Mesenchymal stem cell (in vitro differentiated cells and primary cell): ENCODE results near the gene MAP3K4.

Experiments
- DNase-seq: peaks from one replicate; pipeline ENCODE4 v3.0.0-alpha.2; 2013
- H2AFZ ChIP-seq: one replicate; pipeline ENCODE4 v1.6.1; 2013; ENCODE audit warnings: low read depth, mild to moderate bottlenecking, control low read depth, inconsistent platforms, low read length, moderate library complexity
- H2AK5ac ChIP-seq: 2 replicates; pipeline ENCODE4 v1.6.1; 2013; ENCODE audit warnings: low read length, moderate library complexity, mild to moderate bottlenecking, inconsistent platforms; ENCODE audit not compliant: severe bottlenecking
- H2BK120ac ChIP-seq: one replicate; pipeline ENCODE4 v1.6.1; 2013; ENCODE audit warnings: low read depth, mild to moderate bottlenecking, inconsistent platforms, low read length, moderate library complexity
- H2BK12ac ChIP-seq, 2 experiments: one replicate each; pipeline ENCODE4 v1.6.1; 2013; ENCODE audit warnings: inconsistent platforms in 2 of 2, low read length in 2 of 2, mild to moderate bottlenecking in 2 of 2, moderate library complexity in 2 of 2, control low read depth in 1 of 2
- H2BK15ac ChIP-seq: one replicate; pipeline ENCODE4 v1.6.1; 2013; ENCODE audit warnings: mild to moderate bottlenecking, low read depth, inconsistent platforms; ENCODE audit not compliant: poor library complexity, severe bottlenecking
- H2BK5ac ChIP-seq: 2 replicates; pipeline ENCODE4 v1.6.1; 2013; ENCODE audit warnings: low read depth, mild to moderate bottlenecking, low read length, control low read depth, inconsistent platforms; ENCODE audit not compliant: poor library complexity, severe bottlenecking
- H3K14ac ChIP-seq, 2 experiments: one replicate each; pipeline ENCODE4 v1.6.1; 2013; ENCODE audit warnings: inconsistent platforms in 2 of 2, low read length in 2 of 2, control low read depth in 1 of 2, mild to moderate bottlenecking in 1 of 2, moderate library complexity in 1 of 2
- H3K18ac ChIP-seq, 2 experiments: one replicate each; pipeline ENCODE4 v1.6.1; 2013; ENCODE audit warnings: inconsistent platforms in 2 of 2, low read length in 2 of 2, control low read depth in 1 of 2, low read depth in 1 of 2, mild to moderate bottlenecking in 1 of 2
- H3K23ac ChIP-seq, 2 experiments: one replicate each; pipeline ENCODE4 v1.6.1; 2013; ENCODE audit warnings: inconsistent platforms in 2 of 2, low read length in 2 of 2, mild to moderate bottlenecking in 2 of 2, moderate library complexity in 2 of 2, control low read depth in 1 of 2
- H3K27ac ChIP-seq: 2 replicates; pipeline ENCODE4 v1.5.1; 2013; ENCODE audit warnings: mild to moderate bottlenecking, moderate library complexity, low read length, control low read depth, inconsistent platforms; ENCODE audit not compliant: poor library complexity, severe bottlenecking
- H3K27me3 ChIP-seq, 2 experiments: 2 replicates each; pipeline versions ENCODE4 v1.6.1 to v1.7.0; 2013; ENCODE audit warnings: low read length in 2 of 2, mild to moderate bottlenecking in 2 of 2, moderate library complexity in 2 of 2, control low read depth in 1 of 2, inconsistent platforms in 1 of 2; ENCODE audit not compliant: control insufficient read depth in 1 of 2, insufficient read depth in 1 of 2
- H3K36me3 ChIP-seq, 2 experiments: 2 replicates each; pipeline versions ENCODE4 v1.6.1 to v1.7.0; 2013; ENCODE audit warnings: low read length in 2 of 2, control low read depth in 1 of 2, inconsistent platforms in 1 of 2, low read depth in 1 of 2, mild to moderate bottlenecking in 1 of 2; ENCODE audit not compliant: insufficient read depth in 2 of 2, control insufficient read depth in 1 of 2
- H3K4ac ChIP-seq, 2 experiments: one replicate each; pipeline ENCODE4 v1.6.1; 2013; ENCODE audit warnings: inconsistent platforms in 2 of 2, low read length in 2 of 2, mild to moderate bottlenecking in 2 of 2, moderate library complexity in 2 of 2, control low read depth in 1 of 2, low read depth in 1 of 2
- H3K4me1 ChIP-seq: 2 replicates; pipeline ENCODE4 v1.6.1; 2013; ENCODE audit warnings: low read depth, low read length, control low read depth; ENCODE audit not compliant: control insufficient read depth, insufficient read depth
- H3K4me2 ChIP-seq: 2 replicates; pipeline ENCODE4 v1.6.1; 2013; ENCODE audit warnings: low read length, mild to moderate bottlenecking, inconsistent platforms; ENCODE audit not compliant: poor library complexity, severe bottlenecking
- H3K4me3 ChIP-seq, 2 experiments: 2 replicates each; pipeline versions ENCODE4 v1.5.1 to v1.7.0; 2013; ENCODE audit warnings: low read length in 2 of 2, mild to moderate bottlenecking in 2 of 2, control low read depth in 1 of 2, low read depth in 1 of 2; ENCODE audit not compliant: insufficient read depth in 1 of 2
- H3K79me1 ChIP-seq: replicated peaks from 2 replicates; pipeline ENCODE4 v1.6.1; 2013; ENCODE audit warnings: mild to moderate bottlenecking, control low read depth, low read length, inconsistent platforms; ENCODE audit not compliant: poor library complexity, severe bottlenecking
- H3K9ac ChIP-seq: 2 replicates; pipeline ENCODE4 v1.7.0; 2013; ENCODE audit warnings: mild to moderate bottlenecking, low read length, moderate library complexity
- H3K9me3 ChIP-seq: 2 replicates; pipeline ENCODE4 v1.7.0; 2013; ENCODE audit warnings: mild to moderate bottlenecking, low read length; ENCODE audit not compliant: control insufficient read depth
- H4K8ac ChIP-seq: one replicate; pipeline ENCODE4 v1.6.1; 2013; ENCODE audit warnings: inconsistent platforms, mild to moderate bottlenecking, low read length, moderate library complexity
- H4K91ac ChIP-seq: one replicate; pipeline ENCODE4 v1.6.1; 2013; ENCODE audit warnings: mild to moderate bottlenecking, low read length, inconsistent platforms
- WGBS: methylation state at CpG from one replicate; pipeline ENCODE4 v1.1.7; 2013; ENCODE audit warnings: mixed read lengths; 5-methylcytosine and 5-hydroxymethylcytosine counted together

MAP3K4 gene

DNA sequence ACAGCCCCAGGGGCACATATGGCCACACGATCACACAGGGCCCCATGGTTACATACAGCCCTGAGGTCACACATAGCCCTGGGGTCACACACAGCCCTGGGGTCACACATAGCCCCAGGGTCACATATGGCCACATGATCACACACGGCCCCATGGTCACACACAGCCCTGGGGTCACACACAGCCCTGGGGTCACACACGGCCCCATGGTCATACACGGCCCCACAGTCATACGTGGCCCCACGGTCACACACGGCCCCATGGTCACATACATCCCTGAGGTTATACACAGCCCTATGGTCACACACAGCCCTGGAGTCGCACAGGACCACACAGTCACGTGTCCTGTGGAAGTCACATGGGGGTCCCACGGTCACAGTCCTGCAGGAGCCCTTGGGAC lies 162.2 kb downstream of the MAP3K4 start:
- H3K9me3 ChIP-seq, result no peaks in the 10 kb centered on the region
- H3K4me1 ChIP-seq, result peaks cover 10% of the 10 kb centered on the region
- H3K4ac ChIP-seq, result no peak overlapping the region
- H3K4me3 ChIP-seq, result no peak overlapping the region
- no peak overlapping the region for H2BK5ac ChIP-seq
- H3K27ac ChIP-seq, result no peak overlapping the region
- WGBS, result 98% methylated on average over 10 of the region's 10 CpGs
- no peak overlapping the region for H2AFZ ChIP-seq
- peaks cover 16 to 57% of the 10 kb centered on the region in 2 experiments for H3K36me3 ChIP-seq
- no peak overlapping the region for H2BK15ac ChIP-seq
- peak overlapping the region in 1 of 2 experiments; percentile 11 for H3K18ac ChIP-seq
- H3K9ac ChIP-seq, result no peak overlapping the region
- no peaks in the 10 kb centered on the region for H3K27me3 ChIP-seq
- H2BK12ac ChIP-seq, result no peak overlapping the region
- no peak overlapping the region for H2BK120ac ChIP-seq
- H2AK5ac ChIP-seq, result no peak overlapping the region
- no peak overlapping the region for H3K14ac ChIP-seq
- no peak overlapping the region for H4K91ac ChIP-seq
- peaks cover 31% of the 10 kb centered on the region for H3K79me1 ChIP-seq
- no peak overlapping the region for H3K4me2 ChIP-seq
- no peak overlapping the region for H3K23ac ChIP-seq
- no peak for DNase-seq
- H4K8ac ChIP-seq, result no peak overlapping the region

DNA sequence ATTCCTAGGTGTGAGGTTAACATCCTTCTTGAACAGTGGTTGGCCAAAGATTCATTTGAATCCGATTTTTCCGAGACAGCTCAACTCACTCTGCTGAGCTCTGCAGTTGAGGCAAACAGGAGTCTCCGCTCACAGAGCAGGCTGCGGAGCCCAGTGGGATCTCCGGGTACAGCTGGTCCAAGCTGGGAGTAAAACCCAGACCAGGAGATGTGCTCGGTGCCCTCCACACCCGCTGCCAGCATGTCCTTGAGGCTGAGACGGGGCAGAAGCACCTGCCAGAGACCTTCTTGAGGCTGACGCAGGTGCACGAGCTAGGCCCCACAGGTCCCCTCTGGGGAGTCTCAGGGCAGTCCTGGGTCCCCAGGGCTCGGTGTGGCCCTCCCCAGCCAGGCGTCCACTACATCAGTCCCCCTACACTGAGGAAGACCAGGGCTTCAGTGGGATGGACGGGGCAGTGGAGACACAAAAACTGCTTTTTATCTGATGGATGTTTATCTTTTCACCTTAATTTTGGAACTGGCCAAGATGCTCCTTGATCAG lies 163.3 kb downstream of the MAP3K4 start:
- Histone ChIP-seq H2BK120ac (no peak overlapping the region), H4K8ac (no peak overlapping the region), H2BK15ac (no peak overlapping the region), H3K23ac (no peak overlapping the region), H3K27ac (no peak overlapping the region), H3K79me1 (peaks cover 34% of the 10 kb centered on the region), H3K4me1 (peaks cover 10% of the 10 kb centered on the region), H4K91ac (no peak overlapping the region), H2AK5ac (no peak overlapping the region), H3K27me3 (no peaks in the 10 kb centered on the region), H2BK12ac (no peak overlapping the region), H3K4me3 (no peak overlapping the region), H3K36me3 (peaks cover 13 to 57% of the 10 kb centered on the region in 2 experiments), H3K18ac (no peak overlapping the region), H3K4ac (no peak overlapping the region), H3K14ac (no peak overlapping the region), H3K9ac (no peak overlapping the region), H2AFZ (no peak overlapping the region), H3K4me2 (no peak overlapping the region), H3K9me3 (no peaks in the 10 kb centered on the region), H2BK5ac (no peak overlapping the region)
- 97% methylated on average over 11 of the region's 13 CpGs for whole genome bisulfite sequencing
- DNase-seq, result no peak

DNA sequence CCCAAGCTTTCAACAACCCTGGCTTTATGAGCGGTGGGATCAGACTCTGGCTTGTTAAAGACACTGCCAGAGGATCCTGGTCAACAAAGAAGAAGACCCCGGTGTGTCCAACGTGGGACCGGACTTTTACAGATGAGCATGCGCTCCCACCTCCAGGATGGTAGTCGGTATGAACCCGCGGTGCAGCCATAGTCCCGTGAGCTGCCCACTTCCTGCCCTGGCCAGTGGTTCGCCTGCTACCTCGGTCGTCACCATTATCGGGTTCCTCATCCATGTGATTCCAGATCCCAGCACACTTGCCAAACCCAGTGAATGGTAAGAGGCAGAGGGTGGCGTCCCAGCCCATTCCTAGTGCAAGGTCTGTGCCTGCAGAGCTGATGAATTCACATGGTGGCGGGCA lies 169.6 kb downstream of the MAP3K4 start:
- Histone ChIP-seq H3K9me3 (no peaks in the 10 kb centered on the region), H2AK5ac (no peak overlapping the region), H2BK15ac (no peak overlapping the region), H2BK120ac (no peak overlapping the region), H3K14ac (no peak overlapping the region), H2BK5ac (no peak overlapping the region), H3K18ac (no peak overlapping the region), H2AFZ (no peak overlapping the region), H3K79me1 (peaks cover 14% of the 10 kb centered on the region), H4K91ac (no peak overlapping the region), H3K23ac (no peak overlapping the region), H3K27me3 (no peaks in the 10 kb centered on the region), H2BK12ac (no peak overlapping the region), H3K27ac (no peak overlapping the region), H3K4me3 (no peak overlapping the region), H3K4ac (no peak overlapping the region), H4K8ac (no peak overlapping the region), H3K9ac (no peak overlapping the region), H3K36me3 (peaks cover 34 to 40% of the 10 kb centered on the region in 2 experiments), H3K4me2 (no peak overlapping the region), H3K4me1 (peaks cover 24% of the 10 kb centered on the region)
- no peak for DNase-seq
- 97% methylated on average over 15 of the region's 15 CpGs for WGBS

DNA sequence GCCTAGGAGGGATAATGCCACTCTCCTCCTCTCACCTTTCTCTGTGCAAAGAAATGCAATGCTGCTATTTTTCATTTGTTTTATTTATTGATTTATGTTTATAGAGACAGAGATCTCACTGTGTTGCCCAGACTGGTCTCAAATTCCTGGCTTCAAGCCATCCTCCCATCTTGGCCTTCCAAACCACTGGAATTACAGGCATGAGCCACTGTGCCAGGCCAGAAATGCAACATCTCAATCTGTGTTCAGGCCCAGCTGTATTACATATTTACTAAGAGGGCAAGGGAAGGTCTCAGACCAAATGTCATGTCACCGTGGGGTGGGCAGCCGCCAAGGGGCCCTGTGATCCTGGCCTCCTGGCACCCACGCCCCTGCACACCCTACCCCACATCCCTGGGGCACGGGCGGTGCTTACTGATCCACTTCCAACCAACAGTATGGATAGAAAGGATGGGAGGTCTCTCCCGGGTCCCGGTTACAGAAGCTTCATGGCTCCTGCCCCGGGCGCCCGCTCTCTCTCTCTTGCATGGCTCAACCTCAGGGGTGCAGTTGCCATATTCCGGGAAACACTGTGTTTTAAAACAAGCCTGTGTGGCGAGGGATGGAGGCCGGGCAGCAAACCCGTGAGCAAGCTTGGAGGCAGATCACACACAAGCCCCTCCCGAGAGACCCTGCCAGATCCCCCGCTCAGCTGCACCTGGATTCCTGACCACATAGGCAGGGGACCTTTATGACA lies 170.5 kb downstream of the MAP3K4 start:
- Histone ChIP-seq H3K27me3 (no peaks in the 10 kb centered on the region), H2BK12ac (no peak overlapping the region), H3K9ac (no peak overlapping the region), H3K79me1 (peaks cover 20% of the 10 kb centered on the region), H3K4me2 (no peak overlapping the region), H3K4ac (no peak overlapping the region), H2BK5ac (no peak overlapping the region), H3K4me3 (no peak overlapping the region), H3K18ac (peak overlapping the region in 1 of 2 experiments; percentile 11), H2BK15ac (no peak overlapping the region), H3K14ac (no peak overlapping the region), H3K4me1 (peaks cover 26% of the 10 kb centered on the region), H2AK5ac (no peak overlapping the region), H4K91ac (peak overlapping the region; percentile 60), H3K36me3 (peaks cover 36 to 41% of the 10 kb centered on the region in 2 experiments), H2BK120ac (no peak overlapping the region), H3K23ac (no peak overlapping the region), H3K27ac (peak overlapping the region; percentile 17), H4K8ac (no peak overlapping the region), H3K9me3 (no peaks in the 10 kb centered on the region), H2AFZ (no peak overlapping the region)
- WGBS, result 98% methylated on average over 15 of the region's 16 CpGs
- DNase-seq, result peak; percentile 17
